GM23338 (cell line): Measurements from ENCODE around the gene FAM120A. TPM values are rescaled to one million over a fixed set of nuclear protein-coding genes. Genes with fewer than 3 reads are reported as not detected.

Experiments used
- ATAC-seq: fragments of 200-7000 bp; cut with Tn5 transposase; 3 replicates; pipeline ENCODE4 v1.9.1; 2020
- DNase-seq: peaks from one replicate; pipeline ENCODE4 v3.0.0-alpha.2; 2015; ENCODE audit warnings: low spot score
- H2AFZ ChIP-seq: fragments of 200-600 bp; sonication (generic); 2 replicates; pipeline ENCODE4 v1.8.0; 2016; ENCODE audit warnings: antibody characterized with exemption, mild to moderate bottlenecking, moderate library complexity
- H3F3A ChIP-seq: fragments of 200-600 bp; sonication (generic); replicated peaks from 2 replicates; pipeline ENCODE4 v1.8.0; 2017; ENCODE audit warnings: antibody characterized with exemption, mixed run types, low read depth
- H3K27ac ChIP-seq: fragments of 200-600 bp; sonication (generic); 2 replicates; pipeline ENCODE4 v1.6.1; 2016; ENCODE audit warnings: low read depth
- H3K27me3 ChIP-seq: fragments of 200-600 bp; sonication (generic); 2 replicates; pipeline ENCODE4 v1.8.0; 2016; ENCODE audit warnings: mild to moderate bottlenecking, mixed run types, moderate library complexity; ENCODE audit not compliant: insufficient read depth
- H3K36me3 ChIP-seq: fragments of 200-600 bp; sonication (generic); 2 replicates; pipeline ENCODE4 v1.8.0; 2016; ENCODE audit warnings: mild to moderate bottlenecking; ENCODE audit not compliant: insufficient read depth
- H3K4me1 ChIP-seq: fragments of 200-600 bp; sonication (generic); 2 replicates; pipeline ENCODE4 v1.8.0; 2016; ENCODE audit warnings: mild to moderate bottlenecking, moderate library complexity; ENCODE audit not compliant: insufficient read depth
- H3K4me2 ChIP-seq: fragments of 200-600 bp; sonication (generic); 2 replicates; pipeline ENCODE4 v1.7.1; 2017; ENCODE audit warnings: mixed run types
- H3K4me3 ChIP-seq: fragments of 200-600 bp; sonication (generic); 2 replicates; pipeline ENCODE4 v1.6.1; 2016; ENCODE audit warnings: mixed run types
- H3K79me2 ChIP-seq: fragments of 200-600 bp; sonication (generic); replicated peaks from 2 replicates; pipeline ENCODE4 v1.8.0; 2017; ENCODE audit warnings: mild to moderate bottlenecking; ENCODE audit not compliant: insufficient read depth
- H3K9me2 ChIP-seq: fragments of 200-600 bp; sonication (generic); 2 replicates; pipeline ENCODE4 v1.8.0; 2017; ENCODE audit not compliant: insufficient read depth
- H4K20me1 ChIP-seq: fragments of 200-600 bp; sonication (generic); replicated peaks from 2 replicates; pipeline ENCODE4 v1.8.0; 2017; ENCODE audit warnings: mild to moderate bottlenecking; ENCODE audit not compliant: insufficient read depth
- H3K27ac Mint-ChIP-seq: 2 replicates; pipeline ENCODE4 v1.8.0; 2020; ENCODE audit warnings: inconsistent platforms, mild to moderate bottlenecking, moderate library complexity, mixed read lengths
- H3K27me3 Mint-ChIP-seq: 3 replicates; pipeline ENCODE4 v1.8.0; 2022; ENCODE audit warnings: low read depth, mild to moderate bottlenecking, moderate library complexity, mixed read lengths, inconsistent platforms; ENCODE audit not compliant: insufficient read depth, poor library complexity
- H3K36me3 Mint-ChIP-seq: 3 replicates; pipeline ENCODE4 v1.8.0; 2021; ENCODE audit warnings: low read depth, mild to moderate bottlenecking, inconsistent platforms, moderate library complexity, mixed read lengths
- H3K4me1 Mint-ChIP-seq: 3 replicates; pipeline ENCODE4 v1.8.0; 2020; ENCODE audit warnings: mild to moderate bottlenecking, inconsistent platforms, mixed read lengths
- H3K4me3 Mint-ChIP-seq: 3 replicates; pipeline ENCODE4 v1.8.0; 2021; ENCODE audit warnings: moderate library complexity, mild to moderate bottlenecking, inconsistent platforms, mixed read lengths
- H3K9me3 Mint-ChIP-seq: 3 replicates; pipeline ENCODE4 v1.8.0; 2020; ENCODE audit warnings: moderate library complexity, mild to moderate bottlenecking, inconsistent platforms, mixed read lengths
- EZH2phosphoT487 ChIP-seq: fragments of 200-600 bp; sonication (generic); IDR thresholded peaks from one replicate; pipeline ENCODE4 v1.8.1; 2018; ENCODE audit warnings: antibody characterized with exemption; ENCODE audit not compliant: unreplicated experiment
- NANOG ChIP-seq: IDR thresholded peaks from 2 replicates; pipeline ENCODE4 v1.6.1; 2016; ENCODE audit warnings: antibody characterized with exemption, borderline replicate concordance
- POLR2AphosphoS5 ChIP-seq: IDR thresholded peaks from 2 replicates; pipeline ENCODE4 v1.6.1; 2016; ENCODE audit warnings: antibody characterized with exemption, low read depth
- STAT1 ChIP-seq: IDR thresholded peaks from one replicate; pipeline ENCODE4 v1.6.1; 2016; ENCODE audit warnings: antibody characterized with exemption; ENCODE audit not compliant: unreplicated experiment
- ZNF114 ChIP-seq: fragments of 250-450 bp; sonication (Bioruptor Pico); IDR thresholded peaks from 2 replicates; pipeline ENCODE4 v1.5.0; 2020; ENCODE audit warnings: mild to moderate bottlenecking, moderate library complexity
- ZNF462 ChIP-seq: fragments of 250-450 bp; sonication (Bioruptor Pico); IDR thresholded peaks from 2 replicates; pipeline ENCODE4 v1.5.0; 2020; ENCODE audit warnings: mild to moderate bottlenecking, moderate library complexity
- polyA plus RNA-seq: library from polyadenylated mRNA; unstranded; fragments of >200 nt; fragmentation: Nextera tagmentation; extraction: Ambion mirVana; gene quantifications from 2 replicates; pipeline ENCODE4 v1.2.1, GENCODE V29; 2016
- total RNA-seq: library from RNA; depleted of rRNA; stranded (reverse); fragments of >200 nt; shearing (Covaris generic); gene quantifications from 2 replicates; pipeline ENCODE4 v1.2.3, GENCODE V29; 2014

Gene FAM120A
- total and polyA plus RNA-seq, 2 experiments from 2014 or later, result 28.2 to 52.5 TPM

GRCh38 chr9:93447655-93448054, 3.8 kb upstream of the FAM120A start (continued):
- TF ChIP-seq ZNF462 (CRISPR knock-in tag) (no peak), NANOG (no peak), POLR2AphosphoS5 (no peak)

DNA sequence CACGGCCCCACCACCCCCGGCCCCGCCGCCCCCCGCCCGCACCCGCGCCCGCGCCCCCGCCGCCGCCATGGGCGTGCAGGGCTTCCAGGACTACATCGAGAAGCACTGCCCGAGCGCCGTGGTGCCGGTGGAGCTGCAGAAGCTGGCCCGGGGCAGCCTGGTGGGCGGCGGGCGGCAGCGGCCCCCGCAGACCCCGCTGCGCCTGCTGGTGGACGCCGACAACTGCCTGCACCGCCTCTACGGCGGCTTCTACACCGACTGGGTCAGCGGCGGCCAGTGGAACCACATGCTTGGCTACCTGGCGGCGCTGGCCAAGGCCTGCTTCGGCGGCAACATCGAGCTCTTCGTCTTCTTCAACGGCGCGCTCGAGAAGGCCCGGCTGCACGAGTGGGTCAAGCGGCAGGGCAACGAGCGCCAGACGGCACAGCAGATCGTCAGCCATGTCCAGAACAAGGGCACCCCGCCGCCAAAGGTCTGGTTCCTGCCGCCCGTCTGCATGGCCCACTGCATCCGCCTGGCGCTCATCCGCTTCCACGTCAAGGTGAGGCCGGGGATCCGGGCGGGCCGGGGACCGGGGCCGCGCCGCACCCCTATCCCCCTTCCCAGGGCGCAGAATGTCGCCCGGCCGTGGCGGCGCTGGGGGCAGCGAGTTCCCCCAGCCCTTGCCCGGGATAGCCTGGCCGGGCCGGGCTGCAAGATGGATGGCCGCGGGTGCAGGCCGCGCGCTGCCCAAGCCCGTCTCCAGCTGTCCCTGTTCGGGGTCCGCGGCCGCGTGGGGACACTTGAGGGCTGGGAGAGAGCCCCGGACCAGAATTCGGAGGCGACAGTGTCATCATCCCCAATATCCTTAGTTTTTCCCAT, 594 bp downstream of the FAM120A start:
- H3K79me2 ChIP-seq, result peaks cover 68% of the 10 kb centered on the region
- H3K9me2 ChIP-seq, result no peaks in the 10 kb centered on the region
- no peak overlapping the region; the same call in 1 of the 2 replicates for H3K27ac ChIP-seq
- no peaks in the 10 kb centered on the region for H3K27me3 ChIP-seq
- DNase-seq, result peak; percentile 51
- Mint-ChIP-seq H3K27me3 (peaks cover 12% of the 10 kb centered on the region), H3K36me3 (peaks cover 48% of the 10 kb centered on the region), H3K27ac (peak overlapping the region; percentile 95), H3K4me3 (peak overlapping the region; percentile 94), H3K9me3 (no peaks in the 10 kb centered on the region), H3K4me1 (peaks cover 32% of the 10 kb centered on the region)
- peaks cover 16% of the 10 kb centered on the region for H4K20me1 ChIP-seq
- H2AFZ ChIP-seq, result no peak overlapping the region; the same call in 1 of the 2 replicates
- ATAC-seq, result peak; percentile 31
- H3K4me3 ChIP-seq, result peak overlapping the region; percentile 94
- TF ChIP-seq ZNF114 (CRISPR knock-in tag) (no peak), EZH2phosphoT487 (no peak), POLR2AphosphoS5 (peak; percentile 40; the same call in 1 of the 2 replicates), STAT1 (no peak)
- peak overlapping the region; percentile 87 for H3K4me2 ChIP-seq
- H3F3A ChIP-seq, result peaks cover 15% of the 10 kb centered on the region
- peaks cover 35% of the 10 kb centered on the region for H3K4me1 ChIP-seq
- H3K36me3 ChIP-seq, result peaks cover 13% of the 10 kb centered on the region; the same call in 1 of the 2 replicates
